CD4-positive, alpha-beta T cell treated with Interleukin-15 for 4 hours (primary cell): ENCODE data around the gene COA7.
"Not testable (repeated sequence)": the region's sequence is repeated elsewhere in the genome, so short reads cannot be mapped to it uniquely, and the experiment has no call there.

ENCODE experiments used
- DNase-seq: peaks from one replicate; pipeline ENCODE4 v3.0.0-alpha.2; 2020; ENCODE audit warnings: low spot score

The COA7 gene

GRCh38 chr1:52706136-52706670, 8.1 kb upstream of the COA7 start:
- DNase-seq, result no peak

GRCh38 chr1:52702886-52703787, 5.0 kb upstream of the COA7 start:
- DNase-seq, result peak; percentile 88

DNA sequence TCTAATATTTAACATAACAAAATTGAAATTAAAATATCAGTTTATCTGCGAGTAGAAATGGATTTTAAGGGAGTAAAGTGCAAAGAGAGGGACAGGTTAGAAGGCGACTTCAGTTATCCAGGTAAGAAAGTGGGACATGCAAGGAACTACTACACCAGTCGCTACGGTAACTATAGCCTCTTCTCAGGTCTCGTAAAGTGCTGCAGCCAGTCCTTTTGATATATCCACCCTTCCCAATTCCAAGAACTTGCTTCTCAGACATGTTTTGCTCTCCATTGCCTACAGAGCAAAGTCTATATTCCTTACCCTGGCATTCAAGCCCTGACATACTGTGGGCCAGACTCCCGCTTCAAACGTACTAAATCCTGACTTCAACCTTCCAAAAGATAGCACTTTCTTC, 2.5 kb downstream of the COA7 start:
- no peak for DNase-seq

- no peak for DNase-seq
Measured at GRCh38 chr1:52693843-52694242, 4.3 kb downstream of the COA7 start.

DNA sequence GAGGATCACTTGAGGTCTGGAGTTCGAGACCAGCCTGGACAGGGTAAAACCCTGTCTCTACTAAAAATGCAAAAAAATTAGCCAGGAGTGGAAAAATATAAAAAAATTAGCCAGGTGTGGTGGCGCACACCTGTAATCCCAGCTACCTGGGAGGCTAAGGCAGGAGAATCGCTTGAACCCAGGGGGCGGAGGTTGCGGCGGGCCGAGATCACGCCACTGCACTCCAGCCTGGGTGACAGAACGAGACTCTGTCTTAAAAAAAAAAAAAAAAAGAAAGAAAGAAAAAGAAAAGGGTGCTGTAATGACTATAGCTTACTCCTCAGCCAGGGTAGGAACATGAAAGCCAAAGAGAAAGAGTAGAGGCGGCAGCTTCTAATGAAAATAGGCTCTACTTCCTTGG, 4.8 kb downstream of the COA7 start:
- not testable (repeated sequence) for DNase-seq

DNA sequence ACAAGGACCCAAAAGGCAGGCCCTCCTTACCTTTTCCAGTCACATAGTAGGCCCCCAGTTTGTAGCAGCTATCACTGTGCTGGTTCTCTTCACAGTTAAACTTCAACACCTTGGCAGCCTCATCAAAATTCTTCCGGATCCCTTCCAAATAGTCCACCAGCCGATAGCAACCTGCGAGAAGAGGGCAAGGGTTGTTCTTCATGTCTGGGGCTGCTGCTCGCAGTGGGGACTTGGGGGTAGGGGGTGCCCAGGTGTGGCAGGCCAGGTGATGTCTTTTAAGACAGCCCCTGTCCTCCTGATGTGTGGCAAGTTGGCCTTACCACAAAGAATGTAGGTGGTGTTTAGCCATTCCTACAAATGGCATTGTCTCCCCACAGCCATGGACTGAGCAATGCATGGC, 5.5 kb downstream of the COA7 start:
- DNase-seq, result no peak

DNA sequence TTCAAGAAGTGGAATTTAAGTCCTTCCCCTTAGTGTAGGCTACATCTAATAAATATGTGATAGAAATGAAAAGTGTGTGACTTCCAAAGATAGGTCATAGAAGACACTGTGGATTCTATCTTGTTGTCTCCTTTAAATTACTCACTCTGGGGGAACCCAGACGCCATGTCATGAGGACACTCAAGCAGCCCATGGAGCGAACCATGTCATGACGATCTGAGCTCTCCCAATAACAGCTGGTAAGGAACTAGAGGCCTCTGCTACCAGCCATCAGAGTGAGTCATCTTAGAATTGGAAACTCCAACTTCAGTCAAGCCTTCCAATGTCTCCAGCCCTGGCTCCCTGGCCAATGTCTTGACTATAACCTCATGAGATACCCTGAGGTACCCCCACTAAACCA, 6.3 kb downstream of the COA7 start:
- DNase-seq, result no peak

DNA sequence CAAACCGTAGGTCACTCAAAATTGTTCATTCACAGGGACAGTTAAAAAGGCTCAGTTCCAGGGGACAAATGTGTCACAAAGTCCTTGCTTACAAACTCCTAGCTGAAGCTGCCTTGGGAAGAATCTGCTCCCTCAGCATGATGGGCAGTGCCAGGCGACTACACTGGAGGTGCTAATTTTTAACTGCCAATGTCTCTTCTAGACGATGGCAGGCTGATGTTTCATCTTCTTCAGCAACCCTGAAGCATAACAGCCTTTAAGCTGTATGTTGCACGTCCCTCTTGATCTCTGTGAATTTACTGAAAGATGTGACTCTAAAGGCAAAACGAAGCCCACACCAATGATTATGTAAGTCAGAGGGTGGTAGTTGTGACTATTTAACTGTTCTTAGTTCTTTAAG, 11.3 kb downstream of the COA7 start:
- DNase-seq, result no peak

GRCh38 chr1:52686261-52686751, 11.8 kb downstream of the COA7 start:
- DNase-seq, result peak; percentile 79

DNA sequence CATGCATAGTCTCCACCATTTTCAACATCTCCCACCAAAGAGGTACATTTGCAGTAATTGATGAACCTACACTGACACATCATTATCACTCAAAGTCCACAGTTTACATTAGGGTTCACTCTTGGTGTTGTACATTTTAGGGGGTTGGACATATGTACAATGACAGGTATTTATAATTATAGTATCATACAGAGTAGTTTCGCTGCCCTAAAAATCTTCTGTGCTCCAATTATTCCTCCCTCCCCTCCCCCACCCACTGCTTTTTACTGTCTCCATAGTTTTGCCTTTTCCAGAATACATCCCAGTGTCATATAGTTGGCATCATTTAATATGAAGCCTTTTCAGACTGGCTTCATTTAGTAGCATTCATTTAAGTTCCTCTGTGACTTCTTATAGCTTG, 13.6 kb downstream of the COA7 start:
- DNase-seq, result no peak

DNA sequence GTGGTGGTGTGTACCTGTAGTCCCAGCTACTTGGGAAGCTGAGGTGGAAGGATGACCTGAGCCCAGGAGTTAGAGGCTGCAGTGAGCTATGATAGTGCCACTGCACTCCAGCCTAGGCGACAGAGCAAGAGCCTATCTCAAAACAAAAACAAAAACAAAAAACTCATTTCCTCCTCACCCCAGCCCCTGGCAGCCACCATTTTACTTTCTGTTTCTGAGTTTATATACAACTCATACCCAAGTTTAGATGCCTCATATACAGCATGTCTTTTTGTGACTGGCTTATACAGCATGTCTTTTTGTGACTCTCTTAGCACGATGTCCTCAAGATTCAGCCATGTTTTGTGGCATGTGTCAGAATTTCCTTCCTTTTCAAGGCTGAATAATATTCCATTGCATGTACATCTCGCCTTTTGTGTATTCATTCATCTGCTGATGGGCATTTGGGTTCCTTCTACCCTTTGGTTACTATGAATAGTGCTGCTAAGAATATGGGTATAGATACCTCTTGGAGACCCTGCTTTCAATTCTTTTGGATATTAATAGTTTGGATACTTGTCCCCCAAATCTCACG, 14.7 kb downstream of the COA7 start:
- no peak for DNase-seq

DNA sequence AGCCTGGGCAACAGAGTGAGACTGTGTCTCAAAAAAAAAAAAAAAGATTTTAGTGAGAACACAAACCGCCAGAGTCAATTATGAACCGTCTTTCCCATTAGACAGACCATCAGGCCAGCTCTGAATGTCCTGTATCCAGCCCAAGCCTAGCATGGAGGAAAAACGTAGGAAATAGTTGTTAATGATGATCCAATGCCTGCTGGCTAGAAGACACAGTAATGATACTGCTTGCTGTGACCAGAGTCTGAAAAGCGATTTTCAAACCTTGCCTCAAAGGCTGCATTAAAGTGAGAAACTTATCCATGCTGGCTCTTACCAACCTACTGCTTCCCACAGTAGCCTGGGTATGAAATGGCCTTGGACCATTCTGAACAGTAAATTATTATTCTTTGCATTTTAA, 17.0 kb downstream of the COA7 start:
- no peak for DNase-seq

DNA sequence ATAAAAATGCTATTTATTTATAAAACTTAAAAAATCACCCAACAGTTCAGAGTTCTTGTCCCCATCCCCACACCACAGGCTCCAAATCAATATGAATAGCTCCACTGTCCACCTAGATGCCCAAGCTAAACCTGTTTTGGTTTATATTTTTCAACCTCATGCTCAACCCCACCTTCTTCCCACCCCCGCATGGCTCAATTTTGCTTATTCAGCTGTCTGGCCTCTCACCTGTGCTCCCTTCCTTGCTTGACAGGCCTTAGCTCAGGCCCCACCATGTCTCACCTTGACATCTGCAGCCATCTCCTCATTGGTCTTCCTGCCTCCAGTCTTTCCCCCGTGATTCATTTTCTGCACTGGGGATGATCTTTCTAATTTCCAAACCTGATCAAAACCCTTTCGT, 17.8 kb downstream of the COA7 start:
- no peak for DNase-seq

DNA sequence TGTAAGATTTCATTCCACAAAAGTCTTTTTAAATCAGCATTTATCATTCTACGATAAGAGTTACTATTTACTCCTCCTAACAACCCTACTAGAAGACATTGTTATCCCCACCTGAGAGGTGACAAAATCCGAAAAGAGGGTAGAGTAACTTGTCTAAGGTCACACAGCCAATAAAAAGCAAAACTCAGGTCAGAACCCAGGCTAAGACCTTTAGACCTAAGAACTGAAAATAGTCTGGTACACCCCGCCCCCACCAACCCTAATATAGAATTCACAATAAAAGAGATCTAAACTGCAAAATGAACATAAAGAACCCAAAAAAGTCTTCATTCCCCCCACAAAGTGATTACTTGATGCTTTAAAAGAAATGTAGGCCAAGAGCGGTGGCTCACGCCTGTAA, 18.6 kb downstream of the COA7 start:
- no peak for DNase-seq

GRCh38 chr1:52679048-52679447, 19.1 kb downstream of the COA7 start:
- DNase-seq, result no peak

DNA sequence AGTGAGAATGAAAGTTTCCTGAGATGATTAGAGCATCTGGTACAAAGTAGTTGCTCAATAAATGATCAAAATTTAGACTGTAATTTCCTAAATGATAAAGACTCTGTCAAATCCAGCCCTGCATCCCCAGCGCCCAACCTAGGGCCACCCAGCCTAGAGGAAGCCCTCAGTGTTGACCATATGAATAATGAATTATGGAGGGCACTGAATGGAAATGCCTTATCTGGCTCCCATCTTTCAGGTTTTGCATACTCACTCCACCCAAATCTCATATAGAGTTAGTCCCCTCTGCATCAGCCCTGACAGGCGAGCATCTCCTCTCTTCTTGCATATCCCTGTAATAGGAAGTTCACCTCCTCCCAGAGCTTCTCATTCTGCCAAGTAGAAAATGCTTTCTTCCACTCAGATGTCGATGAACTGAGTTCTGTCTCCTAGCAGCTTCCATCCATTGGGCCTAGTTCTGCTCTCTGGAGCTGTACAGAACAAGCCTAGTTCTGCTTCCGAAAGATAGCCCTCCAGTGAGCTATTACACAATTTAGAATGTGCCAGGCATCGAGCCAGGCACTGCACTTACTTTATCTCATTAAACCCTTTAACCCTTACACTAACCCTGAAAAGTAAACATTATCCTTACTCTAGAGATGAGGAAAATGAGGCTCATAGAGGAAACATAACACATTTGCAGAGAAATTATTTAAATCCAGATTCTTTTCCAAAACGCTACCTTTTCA, 20.9 kb downstream of the COA7 start:
- no peak for DNase-seq

DNA sequence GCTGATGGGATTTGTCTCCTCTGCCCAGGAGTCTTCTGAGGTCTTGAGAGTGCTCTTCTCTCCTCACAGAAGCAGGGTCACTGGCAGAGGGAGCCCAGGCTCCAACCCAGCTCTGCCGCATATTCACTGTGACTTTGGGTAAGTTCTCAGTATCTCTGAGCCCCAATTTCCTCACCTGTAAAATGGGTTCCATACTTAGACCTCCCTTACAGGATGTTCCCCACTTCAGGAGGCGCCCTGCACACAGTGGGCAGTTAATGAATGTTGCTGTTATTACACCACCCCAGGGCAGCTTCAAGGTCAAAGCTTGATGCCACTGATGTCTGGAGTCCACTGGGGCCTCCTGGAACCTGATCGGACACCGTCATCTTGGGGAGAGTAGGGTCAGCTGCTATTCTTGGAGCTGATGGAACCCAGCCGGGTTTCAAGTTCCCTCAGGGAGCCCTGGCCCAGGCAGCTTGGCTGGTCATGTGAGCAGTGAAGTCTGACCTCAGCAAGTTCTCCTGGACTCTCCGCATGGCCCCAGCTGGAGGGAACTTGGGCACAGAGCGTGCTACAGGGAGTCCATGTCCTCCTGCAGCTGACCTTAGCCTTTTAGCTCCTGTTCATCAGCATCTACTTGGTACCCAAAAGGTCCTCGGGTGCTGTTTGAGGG, 21.8 kb downstream of the COA7 start:
- DNase-seq, result no peak

- peak; percentile 9 for DNase-seq
Measured at GRCh38 chr1:52674497-52675384, 23.4 kb downstream of the COA7 start.

GRCh38 chr1:52673513-52673912, 24.6 kb downstream of the COA7 start:
- no peak for DNase-seq

GRCh38 chr1:52672946-52673345, 25.2 kb downstream of the COA7 start:
- no peak for DNase-seq

DNA sequence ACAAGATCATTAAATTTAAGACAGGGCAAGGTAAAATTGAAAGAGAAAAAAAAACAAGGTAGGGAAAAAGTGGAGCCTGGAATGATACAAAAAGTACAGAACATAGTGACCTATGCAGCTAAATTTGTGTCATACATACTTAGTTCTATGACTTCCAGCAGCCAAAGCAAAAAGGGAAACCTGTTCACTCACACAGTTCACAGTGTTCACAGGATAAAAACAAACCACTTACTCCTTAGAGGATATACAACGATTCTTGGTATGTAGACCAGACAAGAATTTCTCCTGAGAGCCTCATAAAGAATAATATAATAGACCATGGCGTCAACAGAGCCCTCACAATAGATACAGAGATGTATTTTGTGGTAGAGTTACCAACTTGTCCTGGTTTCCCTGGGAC, 27.5 kb downstream of the COA7 start:
- DNase-seq, result no peak
